GM10248 (cell line): ENCODE results near the gene S1PR4.
"Not testable (repeated sequence)": the region's sequence is repeated elsewhere in the genome, so short reads cannot be mapped to it uniquely, and the experiment has no call there.

Source experiments
- CTCF ChIA-PET: fragments of 300-600 bp; sonication (Branson Sonifier 250); formaldehyde crosslinking; extraction: SDS; loops from one replicate; lab custom pipeline; 2021; ENCODE audit warnings: antibody characterized with exemption; lab: Yijun Ruan, JAX
- POLR2A ChIA-PET: fragments of 350-650 bp; sonication (Branson Sonifier 250); formaldehyde crosslinking; extraction: SDS; loops from one replicate; lab custom pipeline; 2020; ENCODE audit warnings: antibody characterized with exemption; lab: Yijun Ruan, JAX
- DNase-seq: peaks from one replicate; pipeline ENCODE4 v3.0.0; 2012; ENCODE audit errors: extremely low spot score
- TF ChIP-seq, protein P1 (sequence below): IDR thresholded peaks from 2 replicates; pipeline ENCODE4 v1.5.1; 2012; ENCODE audit warnings: mild to moderate bottlenecking, low read depth; ENCODE audit errors: extremely low read depth, missing control alignments, control extremely low read depth

Gene S1PR4

DNA sequence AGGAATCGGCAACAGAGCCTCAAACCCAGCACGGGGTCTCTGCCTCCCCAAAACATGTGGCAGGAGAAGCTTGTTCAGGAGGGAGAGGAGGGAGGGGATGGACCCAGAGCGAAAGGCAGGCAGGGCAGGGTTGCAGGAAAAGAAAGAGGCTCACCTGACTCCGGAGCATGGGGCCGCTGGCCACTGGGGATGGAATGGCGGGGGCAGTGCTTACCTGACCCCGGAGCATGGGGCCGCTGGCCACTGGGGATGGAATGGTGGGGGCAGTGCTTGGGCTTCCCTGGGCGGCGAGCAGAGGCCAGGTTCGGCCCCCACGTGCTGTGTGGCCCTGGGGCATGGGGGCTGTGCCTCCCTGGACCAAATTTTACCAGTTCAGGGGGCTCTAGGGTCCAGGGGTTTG, 32.6 kb downstream of the S1PR4 start:
- CTCF ChIA-PET, result interaction anchor here (0.9 to 1.9 kb wide), 7 partner anchors 8 to 236 kb away, joined by 3 to 4 read pairs (median 3); no protein-coding TSS in a partner anchor
- POLR2A ChIA-PET, result interaction anchor here (0.6 kb wide), 1 partner anchor 529 kb away, joined by 6 read pairs; no protein-coding TSS in a partner anchor
- DNase-seq, result no peak
- TF ChIP-seq, protein P1, sequence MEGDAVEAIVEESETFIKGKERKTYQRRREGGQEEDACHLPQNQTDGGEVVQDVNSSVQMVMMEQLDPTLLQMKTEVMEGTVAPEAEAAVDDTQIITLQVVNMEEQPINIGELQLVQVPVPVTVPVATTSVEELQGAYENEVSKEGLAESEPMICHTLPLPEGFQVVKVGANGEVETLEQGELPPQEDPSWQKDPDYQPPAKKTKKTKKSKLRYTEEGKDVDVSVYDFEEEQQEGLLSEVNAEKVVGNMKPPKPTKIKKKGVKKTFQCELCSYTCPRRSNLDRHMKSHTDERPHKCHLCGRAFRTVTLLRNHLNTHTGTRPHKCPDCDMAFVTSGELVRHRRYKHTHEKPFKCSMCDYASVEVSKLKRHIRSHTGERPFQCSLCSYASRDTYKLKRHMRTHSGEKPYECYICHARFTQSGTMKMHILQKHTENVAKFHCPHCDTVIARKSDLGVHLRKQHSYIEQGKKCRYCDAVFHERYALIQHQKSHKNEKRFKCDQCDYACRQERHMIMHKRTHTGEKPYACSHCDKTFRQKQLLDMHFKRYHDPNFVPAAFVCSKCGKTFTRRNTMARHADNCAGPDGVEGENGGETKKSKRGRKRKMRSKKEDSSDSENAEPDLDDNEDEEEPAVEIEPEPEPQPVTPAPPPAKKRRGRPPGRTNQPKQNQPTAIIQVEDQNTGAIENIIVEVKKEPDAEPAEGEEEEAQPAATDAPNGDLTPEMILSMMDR, result no peak

DNA sequence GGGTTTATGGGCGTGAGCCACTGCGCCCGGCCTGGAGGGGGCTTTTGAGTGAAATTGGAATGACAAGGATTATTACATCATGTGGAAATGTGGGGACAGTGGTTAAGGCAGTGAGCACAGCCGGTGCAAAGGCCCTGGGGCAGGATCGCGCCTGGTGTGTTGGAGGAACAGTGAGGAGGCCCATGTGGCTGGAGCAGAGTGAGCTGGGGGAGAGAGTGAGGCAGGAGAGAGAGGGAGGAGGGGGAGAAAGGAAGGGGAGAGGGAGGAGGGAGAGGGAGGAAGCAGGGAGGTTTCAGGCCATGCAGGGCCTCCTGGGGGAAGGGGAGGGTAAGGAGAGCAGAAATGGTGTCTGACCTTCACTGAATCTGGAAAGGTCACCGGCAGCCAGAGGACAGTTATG, 34.6 kb downstream of the S1PR4 start:
- TF ChIP-seq, protein P1, result no peak
- DNase-seq, result no peak
- ChIA-PET CTCF (interaction anchor here (0.7 kb wide), 1 partner anchor 16 kb away, joined by 4 read pairs; no protein-coding TSS in a partner anchor), POLR2A (no interaction called here)

DNA sequence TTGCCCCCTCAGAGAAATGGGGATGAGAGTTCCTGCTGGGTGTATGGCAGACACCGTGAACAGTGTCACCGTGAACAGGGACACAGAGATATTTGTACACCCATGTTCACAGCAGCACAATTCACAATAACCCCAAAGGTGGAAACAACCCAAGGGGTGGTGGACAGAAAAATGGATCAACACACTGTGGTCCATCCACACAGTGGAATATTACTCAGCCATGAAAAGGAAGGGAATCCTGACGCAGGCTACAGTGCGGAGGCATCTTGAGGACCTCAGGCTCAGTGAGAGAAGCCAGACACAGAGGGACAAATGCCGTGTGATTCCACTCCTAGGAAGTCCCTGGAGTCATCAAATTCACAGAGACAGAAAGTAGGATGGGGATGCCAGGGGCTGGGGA, 38.3 kb downstream of the S1PR4 start:
- TF ChIP-seq, protein P1, result no peak
- CTCF ChIA-PET, result no interaction called here
- POLR2A ChIA-PET, result interaction anchor here (0.6 kb wide), 1 partner anchor 1803 kb away, joined by 3 read pairs; no protein-coding TSS in a partner anchor
- DNase-seq, result no peak

DNA sequence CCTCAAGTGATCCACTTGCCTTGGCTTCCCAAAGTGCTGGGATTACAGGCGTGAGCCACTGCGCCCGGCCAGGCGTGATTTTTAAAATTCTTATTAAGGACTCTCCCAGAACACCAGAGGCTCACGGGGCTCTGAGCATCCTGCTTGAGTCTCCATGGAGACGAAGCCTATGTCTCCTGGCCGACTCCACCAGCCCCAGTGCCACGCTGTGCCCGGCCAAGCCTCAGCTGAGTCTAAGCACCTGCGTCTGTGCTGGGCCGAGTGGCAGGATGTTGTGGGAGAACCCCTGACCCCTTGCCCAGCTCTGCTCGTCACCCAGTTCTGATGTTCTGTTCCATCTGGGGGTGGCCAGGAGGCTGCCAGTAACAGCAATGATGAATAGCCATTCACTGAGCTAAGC, 42.0 kb downstream of the S1PR4 start:
- DNase-seq, result no peak
- CTCF ChIA-PET, result interaction anchor here (1.3 kb wide), 2 partner anchors 10 to 11 kb away, joined by 3 to 4 read pairs; no protein-coding TSS in a partner anchor
- TF ChIP-seq, protein P1, result no peak
- POLR2A ChIA-PET, result interaction anchor here (0.6 kb wide), 1 partner anchor 1084 kb away, joined by 3 read pairs; no protein-coding TSS in a partner anchor

DNA sequence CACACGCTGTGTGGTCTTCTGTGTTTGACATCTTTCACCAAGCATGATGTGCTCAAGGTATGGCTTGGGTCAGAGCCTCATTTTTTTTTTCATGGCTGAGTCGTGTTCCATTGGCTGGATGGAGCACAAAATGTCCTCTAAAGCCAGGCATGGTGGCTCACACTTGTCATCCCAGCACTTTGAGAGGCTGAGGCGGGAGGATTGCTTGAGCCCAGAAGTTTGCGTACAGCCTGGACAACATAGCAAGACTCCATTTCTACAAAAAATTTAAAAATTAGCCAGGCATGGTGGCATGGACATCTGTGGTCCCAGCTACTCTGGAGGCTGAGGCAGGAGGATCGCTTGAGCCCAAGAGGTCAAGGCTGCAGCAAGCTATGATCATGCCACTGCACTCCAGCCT, 43.0 kb downstream of the S1PR4 start:
- ChIA-PET CTCF (interaction anchor here (1.3 to 1.6 kb wide), 2 partner anchors 9 to 10 kb away, joined by 3 to 4 read pairs; no protein-coding TSS in a partner anchor), POLR2A (interaction anchor here (0.6 kb wide), 1 partner anchor 732 kb away, joined by 3 read pairs; no protein-coding TSS in a partner anchor)
- not testable (repeated sequence) for DNase-seq

DNA sequence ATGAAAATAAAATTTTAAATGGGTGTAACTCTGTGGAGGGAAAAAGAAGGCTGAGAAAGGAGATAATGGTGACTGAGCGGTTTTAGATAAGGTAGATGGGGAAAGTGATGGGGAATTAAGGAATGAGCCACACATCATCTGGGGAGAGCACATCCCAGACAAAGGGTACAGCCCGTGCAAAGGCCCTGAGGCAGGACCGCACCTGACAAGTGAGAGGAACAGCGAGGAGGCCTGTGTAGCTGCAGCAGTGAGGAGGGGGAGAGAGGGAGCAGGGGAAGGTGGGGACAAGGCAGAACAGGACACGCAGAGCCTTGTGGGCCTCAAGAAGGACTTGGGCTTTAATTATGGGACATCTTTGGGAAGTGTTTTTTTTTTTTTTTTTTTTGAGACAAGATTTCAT, 44.1 kb downstream of the S1PR4 start:
- TF ChIP-seq, protein P1, result no peak
- ChIA-PET CTCF (interaction anchor here (1.6 kb wide), 1 partner anchor 11 kb away, joined by 3 read pairs; no protein-coding TSS in a partner anchor), POLR2A (no interaction called here)
- DNase-seq, result no peak
